Measurements from ENCODE around the gene NPHP1.

Gene NPHP1

DNA sequence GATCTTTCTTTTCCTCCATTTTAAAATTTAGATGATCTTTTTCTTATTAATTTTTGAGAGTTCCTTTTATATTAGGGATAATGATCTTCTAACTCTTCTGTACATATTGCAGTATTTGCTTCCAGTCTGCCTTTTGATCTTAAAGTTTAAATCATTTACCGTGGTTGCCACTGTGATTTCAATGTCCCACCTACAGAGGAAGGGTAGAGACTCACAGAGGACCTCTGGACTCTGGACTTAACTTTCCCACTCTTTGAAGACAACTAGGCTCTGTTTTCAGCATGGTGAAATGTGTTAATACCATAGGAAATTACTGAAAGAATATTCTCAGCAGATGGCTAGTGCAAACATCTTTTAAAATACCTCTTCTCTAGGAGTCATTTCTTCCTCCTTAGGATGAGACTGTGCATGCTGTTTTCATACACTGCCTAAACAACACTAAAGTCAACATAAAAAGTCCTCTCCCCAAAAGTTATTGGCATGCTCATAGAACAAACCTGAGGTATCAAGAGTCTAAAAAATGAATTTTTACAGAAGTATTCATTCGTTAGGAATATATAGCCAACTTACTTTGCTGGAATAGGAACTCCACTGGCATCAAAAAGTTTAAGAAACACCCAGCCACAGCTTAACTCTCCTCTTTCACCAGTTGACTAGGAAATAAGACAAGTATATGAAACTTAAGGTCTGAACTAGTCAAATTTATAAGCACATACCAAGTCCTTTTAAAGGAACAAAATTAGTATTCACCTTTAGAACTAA lies 58.4 kb downstream of the NPHP1 start:
- no peaks in the 10 kb centered on the region for H3K79me2 ChIP-seq (ENCODE audit: insufficient read depth, low read depth)
- no peak overlapping the region for H3K4me3 ChIP-seq (IDR thresholded peaks at IDR 0.05; ENCODE audit: insufficient read depth, low read depth, low read length)
- H3K4me1 ChIP-seq (ENCODE audit: low read depth, poor library complexity, severe bottlenecking), result no peaks in the 10 kb centered on the region
- H4K20me1 ChIP-seq (ENCODE audit: insufficient read depth), result no peaks in the 10 kb centered on the region
- TF ChIP-seq, protein P1, sequence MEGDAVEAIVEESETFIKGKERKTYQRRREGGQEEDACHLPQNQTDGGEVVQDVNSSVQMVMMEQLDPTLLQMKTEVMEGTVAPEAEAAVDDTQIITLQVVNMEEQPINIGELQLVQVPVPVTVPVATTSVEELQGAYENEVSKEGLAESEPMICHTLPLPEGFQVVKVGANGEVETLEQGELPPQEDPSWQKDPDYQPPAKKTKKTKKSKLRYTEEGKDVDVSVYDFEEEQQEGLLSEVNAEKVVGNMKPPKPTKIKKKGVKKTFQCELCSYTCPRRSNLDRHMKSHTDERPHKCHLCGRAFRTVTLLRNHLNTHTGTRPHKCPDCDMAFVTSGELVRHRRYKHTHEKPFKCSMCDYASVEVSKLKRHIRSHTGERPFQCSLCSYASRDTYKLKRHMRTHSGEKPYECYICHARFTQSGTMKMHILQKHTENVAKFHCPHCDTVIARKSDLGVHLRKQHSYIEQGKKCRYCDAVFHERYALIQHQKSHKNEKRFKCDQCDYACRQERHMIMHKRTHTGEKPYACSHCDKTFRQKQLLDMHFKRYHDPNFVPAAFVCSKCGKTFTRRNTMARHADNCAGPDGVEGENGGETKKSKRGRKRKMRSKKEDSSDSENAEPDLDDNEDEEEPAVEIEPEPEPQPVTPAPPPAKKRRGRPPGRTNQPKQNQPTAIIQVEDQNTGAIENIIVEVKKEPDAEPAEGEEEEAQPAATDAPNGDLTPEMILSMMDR (conservative IDR thresholded peaks at IDR 0.05; ENCODE audit: low read depth, low read length), result no peak
- H3K27me3 ChIP-seq (ENCODE audit: insufficient read depth, low read depth), result no peaks in the 10 kb centered on the region
- no peak overlapping the region for H3K4me2 ChIP-seq
- H3K27ac ChIP-seq, result no peak overlapping the region
- no peak overlapping the region for H2AFZ ChIP-seq (ENCODE audit: low read depth)
- H3K36me3 ChIP-seq (ENCODE audit: insufficient read depth), result no peaks in the 10 kb centered on the region
- no peak overlapping the region for H3K9ac ChIP-seq

GRCh38 chr2:110143982-110144381 lies 60.8 kb downstream of the NPHP1 start:
- H3K36me3 ChIP-seq (ENCODE audit: insufficient read depth), result no peaks in the 10 kb centered on the region
- H3K27me3 ChIP-seq (ENCODE audit: insufficient read depth, low read depth), result no peaks in the 10 kb centered on the region
- no peaks in the 10 kb centered on the region for H3K4me1 ChIP-seq (ENCODE audit: low read depth, poor library complexity, severe bottlenecking)
- H3K27ac ChIP-seq, result no peak overlapping the region
- H3K79me2 ChIP-seq (ENCODE audit: insufficient read depth, low read depth), result no peaks in the 10 kb centered on the region
- no peaks in the 10 kb centered on the region for H4K20me1 ChIP-seq (ENCODE audit: insufficient read depth)
- H2AFZ ChIP-seq (ENCODE audit: low read depth), result no peak overlapping the region
- TF ChIP-seq, protein P1 (conservative IDR thresholded peaks at IDR 0.05; ENCODE audit: low read depth, low read length), result no peak
- no peak overlapping the region for H3K4me3 ChIP-seq (IDR thresholded peaks at IDR 0.05; ENCODE audit: insufficient read depth, low read depth, low read length)
- H3K9ac ChIP-seq, result no peak overlapping the region
- no peak overlapping the region for H3K4me2 ChIP-seq

GRCh38 chr2:110140401-110140800 lies 64.4 kb downstream of the NPHP1 start:
- Histone ChIP-seq H3K9ac (no peak overlapping the region), H3K4me1 (ENCODE audit: low read depth, poor library complexity, severe bottlenecking) (no peaks in the 10 kb centered on the region), H3K27ac (no peak overlapping the region), H4K20me1 (ENCODE audit: insufficient read depth) (no peaks in the 10 kb centered on the region), H3K4me2 (no peak overlapping the region), H3K79me2 (ENCODE audit: insufficient read depth, low read depth) (no peaks in the 10 kb centered on the region), H3K36me3 (ENCODE audit: insufficient read depth) (no peaks in the 10 kb centered on the region), H3K27me3 (ENCODE audit: insufficient read depth, low read depth) (no peaks in the 10 kb centered on the region), H2AFZ (ENCODE audit: low read depth) (no peak overlapping the region), H3K4me3 (IDR thresholded peaks at IDR 0.05; ENCODE audit: insufficient read depth, low read depth, low read length) (no peak overlapping the region)
- TF ChIP-seq, protein P1 (conservative IDR thresholded peaks at IDR 0.05; ENCODE audit: low read depth, low read length), result no peak

DNA sequence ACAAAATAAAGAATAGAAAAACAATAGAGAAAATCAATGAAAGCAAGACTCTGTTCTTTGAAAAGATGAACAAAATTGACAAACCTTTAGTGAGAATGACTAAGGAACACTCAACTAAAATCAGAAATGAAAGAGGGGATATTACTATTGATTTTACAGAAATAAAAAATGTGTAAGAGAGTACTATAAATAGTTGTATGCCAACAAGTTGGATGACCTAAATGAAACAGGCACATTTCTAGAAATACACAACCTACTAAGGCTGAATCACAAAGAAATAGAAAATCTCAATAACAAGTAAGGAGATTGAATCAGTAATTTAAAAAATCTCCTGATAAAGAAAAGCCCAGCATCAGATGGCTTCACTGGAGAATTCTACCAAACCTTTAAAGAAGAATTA lies 70.8 kb downstream of the NPHP1 start:
- H2AFZ ChIP-seq (ENCODE audit: low read depth), result no peak overlapping the region

More for the DNA sequence above, 70.8 kb downstream of the NPHP1 start:
- TF ChIP-seq, protein P1 (conservative IDR thresholded peaks at IDR 0.05; ENCODE audit: low read depth, low read length), result no peak
- Histone ChIP-seq H3K79me2 (ENCODE audit: insufficient read depth, low read depth) (no peaks in the 10 kb centered on the region), H4K20me1 (ENCODE audit: insufficient read depth) (no peaks in the 10 kb centered on the region), H3K9ac (no peak overlapping the region), H3K4me2 (no peak overlapping the region), H3K27me3 (ENCODE audit: insufficient read depth, low read depth) (no peaks in the 10 kb centered on the region), H3K4me1 (ENCODE audit: low read depth, poor library complexity, severe bottlenecking) (no peaks in the 10 kb centered on the region), H3K4me3 (IDR thresholded peaks at IDR 0.05; ENCODE audit: insufficient read depth, low read depth, low read length) (no peak overlapping the region), H3K36me3 (ENCODE audit: insufficient read depth) (no peaks in the 10 kb centered on the region), H3K27ac (no peak overlapping the region)

Measured in KMS-11 (cell line).